Measurements from ENCODE around the gene TLE2. TPM values are rescaled to one million over a fixed set of nuclear protein-coding genes. Genes with fewer than 3 reads are reported as not detected.

Gene TLE2
- total and polyA plus RNA-seq, 9 of the 15 experiments (the other 6 are each of a cell fraction or from before 2014, with no cell fraction given): 0.35 to 13.1 (median 6.2) TPM

DNA sequence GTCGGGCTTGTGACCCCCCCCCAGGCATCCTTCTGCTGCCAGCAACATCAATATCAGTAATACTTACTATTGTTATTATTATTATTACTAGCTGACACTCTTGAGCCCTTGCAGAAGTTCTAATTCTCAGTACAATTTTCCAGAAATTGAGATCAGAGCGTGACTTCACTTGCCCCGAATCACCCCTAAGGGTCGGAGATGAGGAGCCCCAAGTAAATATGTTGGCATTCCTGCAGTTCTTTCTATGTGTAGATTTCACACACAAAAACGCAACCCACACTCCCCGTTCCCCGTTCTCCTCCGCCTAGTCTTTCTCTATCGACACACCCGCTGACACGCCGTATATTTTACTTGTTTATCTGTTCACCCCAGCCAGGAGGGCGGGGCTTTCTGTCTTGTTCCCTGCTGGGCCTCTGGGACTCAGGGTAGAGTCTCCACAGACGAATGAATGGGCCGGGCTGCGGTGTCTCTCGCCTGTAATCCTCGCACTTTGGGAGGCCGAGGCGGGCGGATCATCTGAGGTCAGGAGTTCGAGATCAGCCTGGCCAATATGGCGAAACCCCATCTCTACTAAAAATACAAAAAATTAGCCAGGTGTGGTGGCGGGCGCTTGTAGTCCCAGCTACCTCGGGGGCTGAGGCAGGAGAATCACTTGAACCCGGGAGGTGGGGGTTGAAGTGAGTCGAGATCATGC, 18.6 kb upstream of the TLE2 start (continued):
- TF ChIP-seq LEF1 (IDR thresholded peaks at IDR 0.05): peak; percentile 96
- TF ChIP-seq, protein P1, sequence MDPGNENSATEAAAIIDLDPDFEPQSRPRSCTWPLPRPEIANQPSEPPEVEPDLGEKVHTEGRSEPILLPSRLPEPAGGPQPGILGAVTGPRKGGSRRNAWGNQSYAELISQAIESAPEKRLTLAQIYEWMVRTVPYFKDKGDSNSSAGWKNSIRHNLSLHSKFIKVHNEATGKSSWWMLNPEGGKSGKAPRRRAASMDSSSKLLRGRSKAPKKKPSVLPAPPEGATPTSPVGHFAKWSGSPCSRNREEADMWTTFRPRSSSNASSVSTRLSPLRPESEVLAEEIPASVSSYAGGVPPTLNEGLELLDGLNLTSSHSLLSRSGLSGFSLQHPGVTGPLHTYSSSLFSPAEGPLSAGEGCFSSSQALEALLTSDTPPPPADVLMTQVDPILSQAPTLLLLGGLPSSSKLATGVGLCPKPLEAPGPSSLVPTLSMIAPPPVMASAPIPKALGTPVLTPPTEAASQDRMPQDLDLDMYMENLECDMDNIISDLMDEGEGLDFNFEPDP (CRISPR knock-in tag; IDR thresholded peaks at IDR 0.05): no peak
- TF ChIP-seq POLR2A (conservative IDR thresholded peaks at IDR 0.05): peak; percentile 64; the same call in 1 of the 2 replicates
- peak; percentile 84 for TF ChIP-seq POLR2AphosphoS5 (IDR thresholded peaks at IDR 0.05; ENCODE audit: control insufficient read depth, insufficient read depth, low read depth, low read length)
- 0 out of 2 replicates have a peak, but pooled peaks have one; percentile 35 for TF ChIP-seq GATAD2B (IDR thresholded peaks at IDR 0.05; ENCODE audit: borderline replicate concordance)
- peak in 1 of 2 experiments; percentile 80; a peak in 2 of 4 replicates for TF ChIP-seq HDAC1 (IDR thresholded peaks at IDR 0.05)
- TF ChIP-seq, protein P2, sequence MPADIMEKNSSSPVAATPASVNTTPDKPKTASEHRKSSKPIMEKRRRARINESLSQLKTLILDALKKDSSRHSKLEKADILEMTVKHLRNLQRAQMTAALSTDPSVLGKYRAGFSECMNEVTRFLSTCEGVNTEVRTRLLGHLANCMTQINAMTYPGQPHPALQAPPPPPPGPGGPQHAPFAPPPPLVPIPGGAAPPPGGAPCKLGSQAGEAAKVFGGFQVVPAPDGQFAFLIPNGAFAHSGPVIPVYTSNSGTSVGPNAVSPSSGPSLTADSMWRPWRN (IDR thresholded peaks at IDR 0.05; ENCODE audit: low read depth): peak; percentile 51
- no peak for TF ChIP-seq HNRNPK (IDR thresholded peaks at IDR 0.05; ENCODE audit: low read depth, low read length, poor library complexity, severe bottlenecking)
- TF ChIP-seq TAF1 (IDR thresholded peaks at IDR 0.05; ENCODE audit: control insufficient read depth, extremely low read depth, insufficient read depth, low read length, severe bottlenecking): peak; percentile 51
- peak in 1 of 2 experiments; percentile 84; a peak in 2 of 4 replicates for TF ChIP-seq ARNT (IDR thresholded peaks at IDR 0.05)
- no peak for TF ChIP-seq ZC3H8 (IDR thresholded peaks at IDR 0.05)
- TF ChIP-seq MTA3 (IDR thresholded peaks at IDR 0.05; ENCODE audit: borderline replicate concordance): peak; percentile 86
- TF ChIP-seq EHMT2 (IDR thresholded peaks at IDR 0.05): no peak
- TF ChIP-seq KHSRP (IDR thresholded peaks at IDR 0.05): no peak
- TF ChIP-seq, protein P3, sequence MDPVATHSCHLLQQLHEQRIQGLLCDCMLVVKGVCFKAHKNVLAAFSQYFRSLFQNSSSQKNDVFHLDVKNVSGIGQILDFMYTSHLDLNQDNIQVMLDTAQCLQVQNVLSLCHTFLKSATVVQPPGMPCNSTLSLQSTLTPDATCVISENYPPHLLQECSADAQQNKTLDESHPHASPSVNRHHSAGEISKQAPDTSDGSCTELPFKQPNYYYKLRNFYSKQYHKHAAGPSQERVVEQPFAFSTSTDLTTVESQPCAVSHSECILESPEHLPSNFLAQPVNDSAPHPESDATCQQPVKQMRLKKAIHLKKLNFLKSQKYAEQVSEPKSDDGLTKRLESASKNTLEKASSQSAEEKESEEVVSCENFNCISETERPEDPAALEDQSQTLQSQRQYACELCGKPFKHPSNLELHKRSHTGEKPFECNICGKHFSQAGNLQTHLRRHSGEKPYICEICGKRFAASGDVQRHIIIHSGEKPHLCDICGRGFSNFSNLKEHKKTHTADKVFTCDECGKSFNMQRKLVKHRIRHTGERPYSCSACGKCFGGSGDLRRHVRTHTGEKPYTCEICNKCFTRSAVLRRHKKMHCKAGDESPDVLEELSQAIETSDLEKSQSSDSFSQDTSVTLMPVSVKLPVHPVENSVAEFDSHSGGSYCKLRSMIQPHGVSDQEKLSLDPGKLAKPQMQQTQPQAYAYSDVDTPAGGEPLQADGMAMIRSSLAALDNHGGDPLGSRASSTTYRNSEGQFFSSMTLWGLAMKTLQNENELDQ (CRISPR knock-in tag; IDR thresholded peaks at IDR 0.05; ENCODE audit: borderline replicate concordance): no peak
- TF ChIP-seq, protein P4, sequence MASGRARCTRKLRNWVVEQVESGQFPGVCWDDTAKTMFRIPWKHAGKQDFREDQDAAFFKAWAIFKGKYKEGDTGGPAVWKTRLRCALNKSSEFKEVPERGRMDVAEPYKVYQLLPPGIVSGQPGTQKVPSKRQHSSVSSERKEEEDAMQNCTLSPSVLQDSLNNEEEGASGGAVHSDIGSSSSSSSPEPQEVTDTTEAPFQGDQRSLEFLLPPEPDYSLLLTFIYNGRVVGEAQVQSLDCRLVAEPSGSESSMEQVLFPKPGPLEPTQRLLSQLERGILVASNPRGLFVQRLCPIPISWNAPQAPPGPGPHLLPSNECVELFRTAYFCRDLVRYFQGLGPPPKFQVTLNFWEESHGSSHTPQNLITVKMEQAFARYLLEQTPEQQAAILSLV (tag; IDR thresholded peaks at IDR 0.05): 0 out of 2 replicates have a peak, but pooled peaks have one; percentile 13
- TF ChIP-seq CHD4 (IDR thresholded peaks at IDR 0.05; ENCODE audit: insufficient read depth, insufficient replicate concordance, low read depth, low read length, poor library complexity, severe bottlenecking): peak; percentile 88
- TF ChIP-seq ZNF121 (CRISPR knock-in tag; conservative IDR thresholded peaks at IDR 0.05): no peak
- peak; percentile 88 for TF ChIP-seq CBFA2T2 (conservative IDR thresholded peaks at IDR 0.05)
- 0 out of 2 replicates have a peak, but pooled peaks have one; percentile 43 for TF ChIP-seq FOXJ2 (tag; IDR thresholded peaks at IDR 0.05)
- TF ChIP-seq ZNF24 (IDR thresholded peaks at IDR 0.05): 0 out of 2 replicates have a peak, but pooled peaks have one; percentile 14
- TF ChIP-seq NR1H2 (CRISPR knock-in tag; IDR thresholded peaks at IDR 0.05): no peak
- peak; percentile 35; the same call in 1 of the 2 replicates for TF ChIP-seq FOSL1 (tag; conservative IDR thresholded peaks at IDR 0.05)
- peak; percentile 53 for TF ChIP-seq PHF20 (IDR thresholded peaks at IDR 0.05; ENCODE audit: partially characterized antibody)
- peak; percentile 100 for TF ChIP-seq MEIS2 (IDR thresholded peaks at IDR 0.05; ENCODE audit: partially characterized antibody)
- TF ChIP-seq ZBED1 (IDR thresholded peaks at IDR 0.05): no peak
